TTC549 (cell line): ENCODE data around the gene MX2.
"Not testable (repeated sequence)": the region's sequence is repeated elsewhere in the genome, so short reads cannot be mapped to it uniquely, and the experiment has no call there.

Experiments
- FAIRE-seq: peaks from 2 replicates; lab custom pipeline; 2012; peaks lifted over from hg19 to GRCh38; lab: Jason Lieb, UNC

MX2 gene

GRCh38 chr21:41387042-41387819 is 25.4 kb downstream of the MX2 start:
- no peak for FAIRE-seq

GRCh38 chr21:41387824-41388223 is 26.0 kb downstream of the MX2 start:
- FAIRE-seq: no peak

GRCh38 chr21:41388259-41388658 is 26.4 kb downstream of the MX2 start:
- FAIRE-seq: no peak

GRCh38 chr21:41390043-41390639 is 28.3 kb downstream of the MX2 start:
- no peak for FAIRE-seq

- FAIRE-seq: no peak
These were observed 32.1 kb downstream of the MX2 start for GRCh38 chr21:41393876-41394465.

- no peak for FAIRE-seq
These were observed 34.8 kb downstream of the MX2 start for GRCh38 chr21:41396558-41397075.

- no peak for FAIRE-seq
These were observed 35.7 kb downstream of the MX2 start for GRCh38 chr21:41397471-41397891.

GRCh38 chr21:41398251-41398650 is 36.4 kb downstream of the MX2 start:
- no peak for FAIRE-seq

- FAIRE-seq: no peak
These were observed 37.0 kb downstream of the MX2 start for GRCh38 chr21:41398831-41399230.

- FAIRE-seq: no peak
These were observed 37.5 kb downstream of the MX2 start for GRCh38 chr21:41399246-41399800.

GRCh38 chr21:41402231-41402630 is 40.4 kb downstream of the MX2 start:
- no peak for FAIRE-seq

GRCh38 chr21:41402796-41403195 is 41.0 kb downstream of the MX2 start:
- FAIRE-seq: no peak

GRCh38 chr21:41403331-41403730 is 41.5 kb downstream of the MX2 start:
- FAIRE-seq: no peak

GRCh38 chr21:41403966-41404365 is 42.1 kb downstream of the MX2 start:
- FAIRE-seq: no peak

- no peak for FAIRE-seq
These were observed 43.5 kb downstream of the MX2 start for GRCh38 chr21:41405321-41405720.

- FAIRE-seq: no peak
These were observed 44.5 kb downstream of the MX2 start for GRCh38 chr21:41406340-41406739.

GRCh38 chr21:41407541-41408460 is 46.0 kb downstream of the MX2 start:
- no peak for FAIRE-seq

GRCh38 chr21:41410361-41410760 is 48.5 kb downstream of the MX2 start:
- FAIRE-seq: no peak

GRCh38 chr21:41410767-41411448 is 49.1 kb downstream of the MX2 start:
- no peak for FAIRE-seq

- FAIRE-seq: no peak
These were observed 49.7 kb downstream of the MX2 start for GRCh38 chr21:41411449-41412089.

- FAIRE-seq: not testable (repeated sequence)
These were observed 55.7 kb downstream of the MX2 start for GRCh38 chr21:41417505-41417904.
